Suppressor macrophage (primary cell): ENCODE measurements around the gene SIX2.

Experiments used
- DNase-seq, 4 experiments: peaks; one replicate each; pipeline ENCODE4 v3.0.0-alpha.2; 2020 to 2022

Gene SIX2

DNA sequence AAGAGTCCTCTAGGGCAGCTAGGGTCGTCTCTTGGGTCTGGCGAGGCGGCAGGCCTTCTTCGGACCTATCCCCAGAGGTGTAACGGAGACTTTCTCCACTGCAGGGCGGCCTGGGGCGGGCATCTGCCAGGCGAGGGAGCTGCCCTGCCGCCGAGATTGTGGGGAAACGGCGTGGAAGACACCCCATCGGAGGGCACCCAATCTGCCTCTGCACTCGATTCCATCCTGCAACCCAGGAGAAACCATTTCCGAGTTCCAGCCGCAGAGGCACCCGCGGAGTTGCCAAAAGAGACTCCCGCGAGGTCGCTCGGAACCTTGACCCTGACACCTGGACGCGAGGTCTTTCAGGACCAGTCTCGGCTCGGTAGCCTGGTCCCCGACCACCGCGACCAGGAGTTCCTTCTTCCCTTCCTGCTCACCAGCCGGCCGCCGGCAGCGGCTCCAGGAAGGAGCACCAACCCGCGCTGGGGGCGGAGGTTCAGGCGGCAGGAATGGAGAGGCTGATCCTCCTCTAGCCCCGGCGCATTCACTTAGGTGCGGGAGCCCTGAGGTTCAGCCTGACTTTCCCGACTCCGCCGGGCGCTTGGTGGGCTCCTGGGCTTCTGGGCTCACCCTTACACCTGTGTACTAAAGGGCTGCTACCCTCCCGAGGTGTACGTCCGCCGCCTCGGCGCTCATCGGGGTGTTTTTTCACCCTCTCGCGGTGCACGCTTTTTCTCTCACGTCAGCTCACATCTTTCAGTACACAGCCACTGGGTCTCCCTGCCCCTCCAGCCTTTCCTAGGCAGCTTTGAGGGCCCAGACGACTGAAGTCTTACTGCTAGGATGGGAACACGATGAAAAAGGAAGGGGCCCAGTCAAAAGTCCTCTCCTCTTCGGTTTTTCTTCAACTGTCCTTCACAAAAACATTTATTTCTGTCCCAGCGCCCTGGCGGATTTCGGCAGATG lies 8.1 kb downstream of the SIX2 start:
- DNase-seq, result peak in 2 of 4 experiments; percentile 28 to 33

DNA sequence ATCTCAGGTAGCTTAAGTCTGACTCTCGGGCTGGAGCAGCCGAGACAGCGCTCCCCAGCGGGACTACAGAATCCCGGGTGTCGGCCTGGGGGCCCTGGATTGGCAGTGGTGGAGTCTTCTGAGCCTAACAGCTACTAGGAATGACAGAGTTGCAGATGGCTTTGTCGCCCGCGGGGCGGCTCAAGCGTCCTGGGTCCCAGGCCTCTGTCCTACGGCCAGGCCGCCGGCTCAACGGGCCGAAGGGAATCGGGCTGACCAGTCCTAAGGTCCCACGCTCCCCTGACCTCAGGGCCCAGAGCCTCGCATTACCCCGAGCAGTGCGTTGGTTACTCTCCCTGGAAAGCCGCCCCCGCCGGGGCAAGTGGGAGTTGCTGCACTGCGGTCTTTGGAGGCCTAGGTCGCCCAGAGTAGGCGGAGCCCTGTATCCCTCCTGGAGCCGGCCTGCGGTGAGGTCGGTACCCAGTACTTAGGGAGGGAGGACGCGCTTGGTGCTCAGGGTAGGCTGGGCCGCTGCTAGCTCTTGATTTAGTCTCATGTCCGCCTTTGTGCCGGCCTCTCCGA lies 8.8 kb downstream of the SIX2 start:
- DNase-seq, result peak in 1 of 4 experiments; percentile 10

DNA sequence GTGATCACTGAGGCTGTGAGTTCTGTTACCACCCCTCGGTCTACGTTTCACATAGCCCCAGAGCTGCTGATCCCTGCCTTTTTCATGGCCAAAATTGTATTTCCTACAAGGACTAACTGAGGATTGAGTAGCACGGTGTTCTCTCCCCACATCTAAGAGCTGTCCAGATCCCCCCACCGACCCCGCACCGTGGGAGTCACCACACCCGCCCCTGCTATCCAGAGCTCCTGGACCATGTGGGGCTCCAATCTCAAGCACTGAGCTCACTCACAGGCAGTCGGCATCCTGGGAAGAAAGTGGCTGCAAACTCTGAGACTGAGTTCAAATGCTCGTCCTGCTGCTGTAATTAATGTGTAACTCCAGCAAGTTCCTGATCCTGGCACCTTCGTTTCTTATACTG lies 9.7 kb downstream of the SIX2 start:
- no peak for DNase-seq

DNA sequence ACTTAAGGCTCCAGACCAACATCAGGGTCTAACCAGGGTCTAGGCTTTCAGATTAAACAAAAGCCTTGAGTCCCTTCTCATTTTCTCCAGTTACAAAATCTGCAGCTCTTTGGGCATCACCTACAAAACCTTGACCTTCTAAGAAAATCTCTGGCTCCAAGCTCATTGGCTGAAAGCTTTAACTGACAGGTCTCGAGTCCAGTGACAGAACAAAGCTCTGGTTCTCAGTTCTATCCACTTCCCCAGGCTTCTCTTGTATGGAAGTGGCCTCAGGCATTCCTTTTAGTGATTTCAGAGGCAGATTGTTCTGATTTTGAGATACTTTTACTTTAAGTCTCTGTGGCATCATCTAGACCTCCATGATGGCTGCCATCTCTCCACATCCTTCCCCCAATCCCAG lies 11.3 kb downstream of the SIX2 start:
- DNase-seq, result no peak

DNA sequence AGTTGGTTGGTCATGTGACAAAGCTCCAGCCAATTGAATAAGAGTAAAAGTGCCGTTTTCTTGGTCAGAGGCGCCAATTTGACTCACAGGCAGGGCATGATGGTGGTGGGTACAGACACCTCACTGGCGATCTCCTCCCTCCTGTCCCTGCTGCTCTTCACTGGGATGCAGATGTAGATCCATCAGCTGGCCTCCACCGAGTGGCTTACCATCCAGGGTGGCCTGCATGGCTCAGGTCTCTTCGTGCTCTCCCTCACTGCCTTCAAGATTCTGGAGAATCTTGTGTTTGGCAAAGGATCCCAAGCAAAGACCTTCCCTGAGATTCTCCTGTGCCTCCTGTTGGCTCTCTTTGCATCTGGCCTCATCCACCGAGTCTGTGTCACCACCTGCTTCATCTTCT lies 12.9 kb downstream of the SIX2 start:
- no peak for DNase-seq

DNA sequence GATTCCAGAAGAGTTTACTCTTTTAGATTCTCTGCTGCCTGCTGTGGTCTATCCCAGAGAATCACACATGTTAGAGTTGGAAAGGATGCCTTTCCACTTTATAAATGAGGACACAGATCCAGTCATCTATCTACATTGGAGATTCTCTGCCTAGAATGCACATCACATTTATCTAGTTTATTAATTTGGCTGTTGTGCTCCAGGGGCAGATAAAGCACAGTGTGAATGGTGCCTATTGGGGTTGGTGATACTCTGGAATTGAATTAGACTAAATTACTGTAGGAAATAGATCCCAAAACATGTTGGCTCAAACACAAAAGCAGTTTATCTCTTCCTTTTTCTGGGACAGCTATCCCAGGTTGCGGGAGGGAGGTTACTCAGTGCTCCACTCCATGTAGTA lies 14.9 kb downstream of the SIX2 start:
- DNase-seq, result no peak

DNA sequence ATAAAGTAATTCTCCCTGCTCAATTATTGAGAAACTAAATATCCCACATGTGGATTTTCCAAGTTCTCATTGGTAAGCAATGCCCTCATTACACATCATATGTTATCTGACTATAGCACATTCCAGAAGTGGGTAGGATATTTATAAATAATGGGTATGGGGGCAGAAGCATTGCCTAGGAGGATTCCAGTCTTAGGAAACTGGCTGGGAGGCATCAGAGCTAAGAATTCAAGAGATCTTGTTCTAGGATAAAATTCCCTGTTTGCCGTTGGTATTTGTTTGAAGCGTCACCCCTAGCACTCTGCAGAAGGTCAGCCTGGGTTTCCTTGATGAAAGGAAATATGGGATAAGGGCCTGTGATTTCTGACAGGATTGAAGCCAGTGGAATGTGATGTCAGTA lies 20.1 kb downstream of the SIX2 start:
- no peak for DNase-seq

DNA sequence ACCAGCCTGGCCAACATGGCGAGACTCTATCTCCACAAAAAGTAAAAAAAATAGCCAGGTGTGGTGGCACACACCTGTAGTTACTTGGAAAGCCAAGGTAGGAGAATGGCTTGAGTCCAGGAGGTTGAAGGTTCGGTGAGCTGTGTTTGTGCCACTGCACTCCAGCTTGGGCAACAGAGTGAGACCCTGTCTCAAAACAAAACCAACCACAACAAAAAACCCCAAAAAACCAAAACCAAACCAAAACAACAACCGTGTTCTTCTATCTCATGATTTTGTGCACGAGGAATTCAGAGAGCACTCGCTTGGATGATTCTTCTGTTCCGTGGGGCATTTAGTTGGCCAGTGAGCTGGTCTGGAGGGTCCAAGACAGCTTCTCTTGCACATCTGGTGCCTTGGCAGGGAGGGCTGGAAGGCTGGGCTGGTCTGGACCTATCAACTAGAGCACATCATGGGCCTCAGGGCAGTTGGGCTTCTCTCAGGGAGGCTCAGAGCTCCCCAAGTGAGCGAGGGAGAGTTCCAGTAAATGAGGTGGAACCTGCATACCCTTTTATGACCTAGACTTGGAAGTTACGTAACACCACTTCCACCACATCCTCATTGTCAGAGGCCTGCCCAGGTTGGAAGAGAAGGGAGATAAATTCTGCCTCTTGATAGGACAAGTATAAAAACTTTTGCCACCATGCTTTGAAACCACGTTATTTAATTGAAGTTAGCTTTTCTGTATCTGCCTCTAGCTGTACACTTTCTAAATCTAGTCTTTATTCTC lies 25.2 kb downstream of the SIX2 start:
- DNase-seq, result no peak

DNA sequence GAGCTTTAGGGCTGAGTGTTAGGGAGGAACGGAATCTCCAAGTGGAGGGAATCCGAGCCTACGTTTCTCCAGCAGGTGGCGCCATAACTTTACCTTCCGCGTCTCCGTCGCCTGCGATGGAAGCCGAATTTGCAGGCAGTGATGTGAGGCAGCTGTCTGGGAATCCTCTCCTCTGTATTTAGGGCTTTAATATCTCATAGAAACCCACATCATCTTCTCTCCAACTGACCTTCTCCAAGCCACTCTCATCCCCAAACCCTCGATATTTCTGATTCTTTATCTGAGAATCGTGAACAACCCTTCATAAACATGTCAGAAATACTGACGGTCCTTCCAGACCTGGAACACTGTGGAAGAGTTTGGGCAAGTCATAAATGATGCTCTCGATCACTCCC lies 27.5 kb downstream of the SIX2 start:
- DNase-seq, result peak; percentile 73 to 88 (median 87)

DNA sequence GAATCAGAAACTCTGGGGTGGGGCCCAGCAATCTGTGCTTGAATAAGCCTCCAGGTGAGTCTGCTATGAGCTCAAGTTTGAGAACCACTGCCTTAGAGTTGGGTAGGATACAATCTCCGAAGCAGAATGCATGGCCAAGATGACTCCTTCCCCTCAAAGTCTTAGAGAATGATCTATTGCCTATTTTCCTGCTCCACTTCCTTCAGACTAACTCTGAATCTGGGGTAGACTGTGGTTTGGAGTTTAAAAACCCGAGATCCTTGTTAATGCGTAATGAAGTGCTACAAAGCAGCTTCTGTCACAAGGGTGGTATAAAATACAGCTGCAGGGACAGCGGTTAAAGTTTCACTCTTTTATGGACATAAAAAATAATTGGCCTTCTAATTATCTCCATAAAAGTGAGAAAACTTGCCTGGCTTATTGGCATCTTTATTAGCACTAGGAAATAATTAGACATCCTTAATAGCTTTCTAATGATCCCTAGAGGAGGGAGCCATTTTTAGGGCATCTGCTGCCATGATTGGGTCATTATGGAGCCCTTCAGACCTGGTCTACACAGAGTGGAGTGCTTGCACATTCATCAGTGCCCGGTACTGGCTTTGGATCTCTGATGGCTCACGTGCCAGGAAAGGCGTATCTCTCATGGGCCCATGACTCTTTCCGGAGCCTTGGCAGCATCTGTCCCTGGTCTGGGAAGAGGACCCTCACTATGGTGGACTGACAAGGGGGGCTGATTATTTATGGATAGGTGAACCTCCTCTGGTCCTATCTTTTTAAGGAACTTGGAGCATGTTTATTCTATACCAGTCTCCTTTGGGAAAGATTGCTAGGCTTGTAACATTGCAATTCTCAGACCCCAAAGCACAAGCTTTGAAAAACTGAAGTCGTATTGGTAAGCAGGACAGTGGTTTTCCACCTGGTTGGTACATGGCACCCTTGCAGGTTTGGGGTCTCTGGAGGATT lies 28.2 kb downstream of the SIX2 start:
- DNase-seq, result no peak

DNA sequence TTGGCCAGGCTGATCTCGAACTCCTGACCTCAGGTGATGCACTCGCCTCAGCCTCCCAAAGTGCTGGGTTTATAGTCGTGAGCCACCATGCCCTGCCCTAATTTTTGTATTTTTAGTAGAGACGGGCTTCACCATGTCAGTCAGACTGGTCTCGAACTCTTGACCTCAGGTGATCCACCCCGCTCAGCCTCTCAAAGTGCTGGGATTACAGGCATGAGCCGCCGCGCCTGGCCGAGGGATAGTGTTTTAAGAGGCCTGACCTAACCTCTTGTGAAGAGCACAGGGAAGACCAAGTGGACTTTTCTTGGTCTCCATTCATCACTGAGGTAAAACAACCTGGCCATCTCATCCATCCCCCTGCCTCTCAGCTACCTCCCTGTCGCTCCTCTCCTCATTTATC lies 29.7 kb downstream of the SIX2 start:
- no peak for DNase-seq

DNA sequence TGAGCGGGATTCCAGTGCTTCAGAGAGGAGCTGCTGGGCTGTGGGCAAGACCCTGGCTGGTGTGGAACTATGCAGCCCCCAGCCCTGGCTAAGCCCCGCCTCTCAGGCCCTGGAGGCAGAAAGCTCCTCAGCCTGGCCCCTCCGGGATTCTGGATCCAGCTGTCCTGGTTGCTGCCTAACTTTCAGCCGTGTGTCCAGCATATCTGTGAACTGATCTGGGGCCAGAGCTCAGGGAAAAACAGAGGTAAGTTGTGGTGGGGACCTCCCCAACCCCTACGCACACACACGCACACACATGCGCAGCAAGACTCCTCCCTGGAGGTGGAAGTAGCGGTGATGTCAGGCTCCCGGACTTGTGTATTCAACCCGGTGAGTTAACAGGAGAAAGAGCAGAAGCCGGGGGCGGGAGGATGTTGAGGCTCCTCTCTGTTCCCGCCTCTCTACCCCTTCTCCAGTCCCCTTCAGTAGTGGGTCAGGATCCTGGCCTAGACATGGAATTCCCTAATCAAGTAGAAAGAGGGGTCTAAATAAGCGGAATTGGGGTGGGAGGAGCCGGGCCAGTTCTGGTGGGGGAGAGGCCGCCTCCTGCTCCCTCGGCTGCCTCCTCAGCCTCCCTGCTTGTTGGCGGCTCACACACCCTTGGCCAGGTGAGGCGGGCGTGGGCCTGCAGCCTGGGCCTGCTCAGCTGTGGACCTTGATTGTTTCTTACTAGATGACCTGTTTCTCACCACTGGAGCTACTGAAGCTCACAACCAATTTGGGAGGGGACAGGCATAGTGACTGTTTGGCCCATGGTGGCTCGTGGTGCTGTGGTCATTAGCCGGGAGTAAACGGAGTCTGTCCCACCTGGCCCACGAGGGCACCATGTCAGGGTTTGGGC lies 33.4 kb downstream of the SIX2 start:
- peak in 1 of 4 experiments; percentile 27 for DNase-seq

DNA sequence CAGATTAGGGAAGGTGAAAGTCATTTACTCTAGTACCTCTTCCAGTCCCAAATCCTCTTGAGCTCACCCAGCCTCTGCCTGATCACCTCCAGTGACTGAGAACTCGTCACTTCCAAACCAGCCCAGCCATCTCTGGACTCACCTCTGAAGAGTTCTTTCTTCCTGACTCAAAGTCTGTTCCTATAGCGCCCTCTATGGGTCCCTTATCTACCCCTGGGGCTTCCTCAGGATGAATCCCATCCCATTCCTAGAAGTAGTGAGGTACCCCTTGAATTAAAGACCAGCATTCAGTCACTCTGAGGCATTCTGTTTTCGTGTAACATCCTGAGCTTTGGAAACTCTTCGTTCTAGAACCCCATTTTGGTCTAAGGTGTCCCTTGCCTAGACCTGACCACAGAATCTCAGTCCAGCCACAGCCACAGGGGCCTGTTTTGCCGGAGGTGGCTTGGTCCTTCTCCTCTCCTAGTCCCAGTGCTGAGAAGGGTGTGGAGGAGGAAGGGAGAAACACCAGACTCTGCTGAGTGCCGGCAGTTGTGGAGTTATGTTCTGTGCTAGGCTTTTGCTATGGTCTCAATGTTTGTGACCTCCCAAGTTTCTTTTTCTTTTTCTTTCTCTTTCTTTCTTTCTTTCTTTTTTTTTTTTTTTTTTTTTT lies 35.1 kb downstream of the SIX2 start:
- peak; percentile 73 to 87 (median 84) for DNase-seq

DNA sequence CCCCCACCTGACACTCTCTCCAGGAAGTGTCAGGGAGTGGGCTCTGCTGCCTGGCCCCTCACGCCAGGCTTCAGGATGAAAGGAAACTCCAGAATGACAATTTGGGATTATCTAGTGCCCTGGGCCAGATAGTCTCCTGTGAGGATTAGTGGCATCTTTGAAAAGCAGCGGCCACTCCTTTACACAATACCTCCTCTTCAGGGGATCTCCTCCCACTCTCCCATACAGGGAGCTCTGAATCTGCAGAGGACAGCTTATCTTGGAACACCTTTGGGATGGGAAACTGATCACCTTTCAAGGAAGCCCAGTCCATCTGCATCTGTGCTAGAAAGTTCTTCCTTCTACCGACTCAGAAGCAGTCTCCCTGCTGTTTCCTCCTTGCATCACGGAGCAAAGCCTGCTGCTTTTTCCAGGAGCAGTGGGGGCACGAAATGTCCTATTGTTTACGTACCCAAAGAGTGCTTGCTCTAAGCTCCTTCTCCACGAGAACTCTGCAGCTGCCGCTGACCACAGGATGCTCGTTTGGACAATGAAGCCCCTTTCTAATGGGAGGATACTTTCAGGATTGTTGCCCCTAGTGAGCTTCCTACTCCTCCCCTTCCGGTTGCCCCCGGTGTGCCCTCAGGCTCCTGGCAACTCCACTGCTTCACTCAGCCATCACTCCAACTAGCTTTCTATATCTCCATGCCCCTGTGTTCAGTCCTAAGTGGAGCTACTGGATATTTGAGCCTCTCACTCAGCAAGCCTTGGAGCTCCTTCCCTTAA lies 36.3 kb downstream of the SIX2 start:
- no peak for DNase-seq

DNA sequence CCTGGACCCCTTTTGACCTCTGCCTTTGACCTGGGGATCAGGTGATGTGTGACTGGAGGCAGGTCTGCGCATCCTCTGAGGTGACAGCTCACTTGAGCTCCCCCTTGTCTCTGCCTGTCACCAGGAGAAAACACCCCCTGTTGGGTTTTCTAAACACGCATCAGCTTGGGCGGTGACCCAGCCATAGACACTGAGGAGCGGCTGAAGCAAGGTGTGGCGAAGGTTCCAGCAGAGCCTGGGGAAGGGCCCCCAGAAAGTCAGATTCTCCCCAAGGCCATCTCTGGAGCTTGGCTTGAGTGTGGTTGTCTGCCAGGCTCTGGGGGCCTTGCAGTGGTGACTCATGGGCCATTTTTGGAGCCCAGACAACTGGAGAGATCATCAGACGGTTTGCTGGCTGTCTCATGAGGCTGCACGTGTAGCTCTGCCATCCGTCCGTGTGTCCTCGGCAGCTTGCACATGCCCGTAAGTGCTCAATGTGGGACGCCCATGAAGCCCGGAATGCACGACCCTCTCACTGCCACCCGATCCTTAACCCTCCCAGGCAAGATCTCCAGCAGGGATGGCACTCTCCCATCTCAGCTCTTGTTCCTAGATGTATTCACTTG lies 38.3 kb downstream of the SIX2 start:
- no peak for DNase-seq

DNA sequence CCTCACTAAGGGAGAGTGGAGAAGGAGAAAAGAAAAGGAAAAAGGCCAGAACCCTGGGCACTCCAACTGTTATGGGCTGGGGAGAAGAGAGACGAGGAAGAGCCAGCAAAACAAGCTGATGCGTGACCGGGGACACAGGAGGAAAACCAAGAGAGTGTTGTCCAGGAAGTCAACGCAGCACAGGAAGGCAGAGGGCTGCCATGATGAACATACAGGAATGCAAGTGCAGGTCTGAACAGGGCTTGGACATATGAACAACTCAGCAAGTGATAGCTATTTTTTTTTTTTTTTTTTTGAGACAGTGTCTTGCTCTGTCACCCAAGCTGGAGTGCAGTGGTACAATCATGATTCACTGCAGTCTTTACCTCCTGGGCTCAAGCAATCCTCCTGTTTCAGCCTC lies 39.3 kb downstream of the SIX2 start:
- DNase-seq, result no peak

DNA sequence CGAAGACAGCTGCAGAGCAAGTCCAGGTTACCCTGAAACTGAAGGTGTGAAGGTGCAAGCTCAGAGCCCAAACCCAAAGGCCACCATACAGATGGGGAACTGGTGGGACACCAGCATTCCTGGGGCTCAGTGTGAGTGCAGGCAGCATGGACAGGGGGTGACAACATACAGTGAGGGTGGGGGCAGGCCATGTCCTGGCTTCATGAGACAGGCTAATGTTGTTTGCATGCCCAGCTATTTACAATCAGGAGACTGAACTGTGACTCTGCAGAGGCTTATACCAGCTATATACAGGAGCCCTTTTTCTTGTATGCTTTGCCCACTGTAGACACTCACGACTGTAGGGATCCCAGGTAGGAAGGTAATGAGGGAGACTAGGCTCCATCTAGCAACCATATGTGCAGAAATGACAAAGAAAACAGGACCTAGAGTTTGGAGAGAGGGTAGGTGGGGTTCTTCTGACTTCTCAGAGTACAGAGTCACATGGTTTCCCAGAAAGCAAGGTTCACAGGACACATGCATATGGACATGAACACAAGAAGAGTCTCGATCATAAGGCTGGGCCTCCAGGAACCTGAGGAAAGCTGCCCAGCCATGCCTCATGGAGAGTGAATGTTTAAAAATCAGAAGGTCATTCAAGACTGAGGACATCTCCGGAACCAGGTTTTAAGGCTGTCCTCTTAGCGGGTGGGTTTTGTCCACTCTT lies 41.4 kb downstream of the SIX2 start:
- no peak for DNase-seq

DNA sequence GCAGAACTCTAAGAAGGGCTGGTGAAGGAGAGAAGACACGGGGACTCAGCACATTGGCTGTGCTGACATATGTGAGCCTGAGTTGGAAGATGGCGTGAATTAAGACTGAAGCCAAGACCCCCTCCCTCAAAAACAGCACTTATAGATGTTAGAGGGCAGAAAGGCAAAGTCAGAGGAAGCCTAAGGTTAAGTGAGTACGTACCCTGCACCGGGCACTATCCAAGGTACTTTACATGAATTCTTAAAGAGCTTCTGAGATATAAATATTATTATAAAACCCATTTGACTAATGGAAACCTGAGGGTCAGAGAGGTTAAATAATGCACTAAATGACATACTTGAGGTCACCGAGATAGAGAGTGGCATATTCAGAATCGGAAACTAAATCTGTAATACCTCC lies 42.2 kb downstream of the SIX2 start:
- no peak for DNase-seq

DNA sequence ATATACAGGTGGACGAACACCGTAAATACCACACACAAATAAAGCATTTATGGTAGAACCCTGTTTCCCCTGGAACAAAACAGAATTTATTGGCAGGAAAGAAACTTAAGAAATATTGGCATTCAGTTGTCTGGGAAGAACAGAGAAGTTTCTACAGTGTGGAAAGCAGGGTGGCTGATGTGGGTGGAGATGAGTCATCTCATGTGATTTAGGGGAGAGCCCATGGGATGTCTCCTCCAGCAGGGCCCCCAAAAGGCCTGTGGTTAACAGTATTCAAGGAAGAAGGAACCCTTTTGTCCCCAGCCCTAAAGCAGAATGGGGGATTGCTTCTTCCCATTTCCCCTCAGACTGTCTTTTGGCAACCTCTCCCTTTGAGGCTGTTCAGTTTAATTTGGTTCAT lies 43.6 kb downstream of the SIX2 start:
- peak; percentile 82 to 90 (median 88) for DNase-seq
